Breast epithelium (tissue), 3 donors: Measurements from ENCODE around the gene KPNA1.

Experiments used
- POLR2A ChIP-seq: fragments of 450-650 bp; IDR thresholded peaks from one replicate; pipeline ENCODE4 v1.6.1; 2016; ENCODE audit warnings: antibody characterized with exemption, mild to moderate bottlenecking, moderate library complexity
- TF ChIP-seq, protein P1 (sequence below), 3 donors: fragments of 450-650 bp; IDR thresholded peaks; one replicate each; pipeline ENCODE4 v1.5.1; 2016 to 2017; ENCODE audit warnings: antibody characterized with exemption in 3 of 3, mild to moderate bottlenecking in 3 of 3, moderate library complexity in 3 of 3

- TF ChIP-seq, protein P1, sequence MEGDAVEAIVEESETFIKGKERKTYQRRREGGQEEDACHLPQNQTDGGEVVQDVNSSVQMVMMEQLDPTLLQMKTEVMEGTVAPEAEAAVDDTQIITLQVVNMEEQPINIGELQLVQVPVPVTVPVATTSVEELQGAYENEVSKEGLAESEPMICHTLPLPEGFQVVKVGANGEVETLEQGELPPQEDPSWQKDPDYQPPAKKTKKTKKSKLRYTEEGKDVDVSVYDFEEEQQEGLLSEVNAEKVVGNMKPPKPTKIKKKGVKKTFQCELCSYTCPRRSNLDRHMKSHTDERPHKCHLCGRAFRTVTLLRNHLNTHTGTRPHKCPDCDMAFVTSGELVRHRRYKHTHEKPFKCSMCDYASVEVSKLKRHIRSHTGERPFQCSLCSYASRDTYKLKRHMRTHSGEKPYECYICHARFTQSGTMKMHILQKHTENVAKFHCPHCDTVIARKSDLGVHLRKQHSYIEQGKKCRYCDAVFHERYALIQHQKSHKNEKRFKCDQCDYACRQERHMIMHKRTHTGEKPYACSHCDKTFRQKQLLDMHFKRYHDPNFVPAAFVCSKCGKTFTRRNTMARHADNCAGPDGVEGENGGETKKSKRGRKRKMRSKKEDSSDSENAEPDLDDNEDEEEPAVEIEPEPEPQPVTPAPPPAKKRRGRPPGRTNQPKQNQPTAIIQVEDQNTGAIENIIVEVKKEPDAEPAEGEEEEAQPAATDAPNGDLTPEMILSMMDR (IDR thresholded peaks at IDR 0.05): no peak
- TF ChIP-seq POLR2A: no peak
These were observed 124.8 kb downstream of the KPNA1 start for GRCh38 chr3:122389892-122390291.
